Measurements from ENCODE around the gene MTA2. TPM values are rescaled to one million over a fixed set of nuclear protein-coding genes. Genes with fewer than 3 reads are reported as not detected.

The MTA2 gene
- total and polyA plus RNA-seq, 10 of the 15 experiments (the other 5 are each of a cell fraction or from before 2014, with no cell fraction given), result 6.7 to 201 (median 113) TPM

GRCh38 chr11:62555464-62556107 is 46.1 kb downstream of the MTA2 start (continued):
- TF ChIP-seq SKIL (IDR thresholded peaks at IDR 0.05; ENCODE audit: low read depth, poor library complexity, severe bottlenecking), result peak; percentile 88
- TF ChIP-seq SRF (IDR thresholded peaks at IDR 0.05; ENCODE audit: low read depth in 2 of 2, low read length in 2 of 2), result 0 out of 4 replicates have a peak, but pooled peaks of 1 of the 2 experiments have one; percentile 67
- TF ChIP-seq MXI1 (IDR thresholded peaks at IDR 0.05; ENCODE audit: low read depth, low read length), result peak; percentile 73; the same call in 1 of the 2 replicates
- peak; percentile 93 for TF ChIP-seq RUNX3 (IDR thresholded peaks at IDR 0.05; ENCODE audit: low read length)
- peak; percentile 33; the same call in 1 of the 2 replicates for TF ChIP-seq TAF1 (IDR thresholded peaks at IDR 0.05; ENCODE audit: borderline replicate concordance, low read depth, low read length)
- TF ChIP-seq ZBTB33 (IDR thresholded peaks at IDR 0.05), result no peak
- TF ChIP-seq SPI1 (IDR thresholded peaks at IDR 0.05; ENCODE audit: borderline replicate concordance, insufficient read depth, low read depth, low read length), result peak; percentile 100
- peak; percentile 72; the same call in 1 of the 3 replicates for TF ChIP-seq POU2F2 (IDR thresholded peaks at IDR 0.05; ENCODE audit: borderline replicate concordance, low read depth, low read length)
- no peak for TF ChIP-seq STAT1 (conservative IDR thresholded peaks at IDR 0.05)
- peak; percentile 91 for TF ChIP-seq RELB (IDR thresholded peaks at IDR 0.05; ENCODE audit: low read depth)
- TF ChIP-seq MAX (IDR thresholded peaks at IDR 0.05; ENCODE audit: low read depth, low read length), result 0 out of 2 replicates have a peak, but pooled peaks have one; percentile 49
- TF ChIP-seq PRDM15 (CRISPR knock-in tag; IDR thresholded peaks at IDR 0.05), result no peak
- TF ChIP-seq KDM1A (IDR thresholded peaks at IDR 0.05; ENCODE audit: borderline replicate concordance), result no peak
- peak; percentile 63 for TF ChIP-seq REST (IDR thresholded peaks at IDR 0.05; ENCODE audit: low read depth, low read length)
- no peak for TF ChIP-seq CREB1 (IDR thresholded peaks at IDR 0.05; ENCODE audit: low read depth)

All from GM12878 (cell line).